MM.1S (cell line): ENCODE results near the gene DUSP10.

Experiments
- DNase-seq: peaks from one replicate; pipeline ENCODE4 v3.0.0-alpha.2; 2015
- H2AFZ ChIP-seq: fragments of 300-600 bp; sonication (generic); 2 replicates; pipeline ENCODE4 v1.6.0; 2016; ENCODE audit warnings: antibody characterized with exemption, low read length
- H3F3A ChIP-seq: fragments of 300-600 bp; sonication (generic); 2 replicates; pipeline ENCODE4 v1.6.1; 2016; ENCODE audit warnings: mild to moderate bottlenecking, antibody characterized with exemption, low read length, moderate library complexity, mixed read lengths; ENCODE audit not compliant: insufficient read depth
- H3K27ac ChIP-seq: fragments of 300-600 bp; sonication (generic); 2 replicates; pipeline ENCODE4 v1.5.1; 2016; ENCODE audit warnings: mild to moderate bottlenecking, low read length
- H3K27me3 ChIP-seq: fragments of 300-600 bp; sonication (generic); replicated peaks from 2 replicates; pipeline ENCODE4 v1.6.0; 2016; ENCODE audit warnings: low read length; ENCODE audit not compliant: insufficient read depth
- H3K36me3 ChIP-seq: fragments of 300-600 bp; sonication (generic); replicated peaks from 2 replicates; pipeline ENCODE4 v1.6.1; 2016; ENCODE audit warnings: mild to moderate bottlenecking, low read length, mixed read lengths; ENCODE audit not compliant: insufficient read depth
- H3K4me1 ChIP-seq: fragments of 300-600 bp; sonication (generic); 2 replicates; pipeline ENCODE4 v1.6.1; 2016; ENCODE audit warnings: low read length, mixed read lengths
- H3K4me2 ChIP-seq: fragments of 300-600 bp; sonication (generic); 2 replicates; pipeline ENCODE4 v1.6.0; 2016; ENCODE audit warnings: low read depth, low read length
- H3K4me3 ChIP-seq: fragments of 300-600 bp; sonication (generic); 2 replicates; pipeline ENCODE4 v1.5.1; 2016; ENCODE audit warnings: low read length, mixed read lengths
- H3K79me2 ChIP-seq: fragments of 300-600 bp; sonication (generic); 2 replicates; pipeline ENCODE4 v1.6.1; 2016; ENCODE audit warnings: mixed run types, low read length, mixed read lengths
- H3K9ac ChIP-seq: fragments of 300-600 bp; sonication (generic); 2 replicates; pipeline ENCODE4 v1.6.1; 2016; ENCODE audit warnings: low read length, mixed read lengths
- H3K9me2 ChIP-seq: fragments of 300-600 bp; sonication (generic); replicated peaks from 2 replicates; pipeline ENCODE4 v1.6.1; 2016; ENCODE audit warnings: mild to moderate bottlenecking, low read length, mixed read lengths; ENCODE audit not compliant: insufficient read depth
- H3K9me3 ChIP-seq: fragments of 300-600 bp; sonication (generic); replicated peaks from 2 replicates; pipeline ENCODE4 v1.6.1; 2016; ENCODE audit warnings: mild to moderate bottlenecking, low read length, mixed read lengths; ENCODE audit not compliant: insufficient read depth
- H4K20me1 ChIP-seq: fragments of 300-600 bp; sonication (generic); 2 replicates; pipeline ENCODE4 v1.6.1; 2016; ENCODE audit warnings: mild to moderate bottlenecking, low read length, moderate library complexity, mixed read lengths; ENCODE audit not compliant: insufficient read depth
- CTCF ChIP-seq: fragments of 300-600 bp; sonication (generic); IDR thresholded peaks from 2 replicates; pipeline ENCODE4 v1.5.1; 2016; ENCODE audit warnings: antibody characterized with exemption, low read length, mixed read lengths
- EZH2 ChIP-seq: fragments of 300-600 bp; sonication (generic); optimal IDR thresholded peaks from 2 replicates; pipeline ENCODE3; 2017; ENCODE audit warnings: low read depth, mild to moderate bottlenecking, antibody characterized with exemption, low read length, mixed read lengths
- EZH2phosphoT487 ChIP-seq: fragments of 300-600 bp; sonication (generic); IDR thresholded peaks from 2 replicates; pipeline ENCODE4 v1.6.1; 2018; ENCODE audit warnings: antibody characterized with exemption, low read length

Gene DUSP10

GRCh38 chr1:221714227-221715152 lies 27.4 kb downstream of the DUSP10 start:
- H3K79me2 ChIP-seq: no peaks in the 10 kb centered on the region
- H3K36me3 ChIP-seq: no peaks in the 10 kb centered on the region
- no peak overlapping the region for H2AFZ ChIP-seq
- no peaks in the 10 kb centered on the region for H3K27me3 ChIP-seq
- H3F3A ChIP-seq: no peaks in the 10 kb centered on the region
- no peaks in the 10 kb centered on the region for H3K9me2 ChIP-seq
- H3K4me3 ChIP-seq: no peak overlapping the region
- no peaks in the 10 kb centered on the region for H3K9me3 ChIP-seq
- H4K20me1 ChIP-seq: no peaks in the 10 kb centered on the region
- no peak for DNase-seq
- TF ChIP-seq EZH2phosphoT487 (no peak), EZH2 (no peak), CTCF (no peak)
- no peak overlapping the region for H3K4me2 ChIP-seq
- no peak overlapping the region for H3K27ac ChIP-seq
- no peak overlapping the region for H3K9ac ChIP-seq
- H3K4me1 ChIP-seq: no peaks in the 10 kb centered on the region

- H3K9me3 ChIP-seq: no peaks in the 10 kb centered on the region
- no peaks in the 10 kb centered on the region for H3K36me3 ChIP-seq
- H3K79me2 ChIP-seq: no peaks in the 10 kb centered on the region
- H2AFZ ChIP-seq: no peak overlapping the region
- H3K4me1 ChIP-seq: no peaks in the 10 kb centered on the region
- H3K4me3 ChIP-seq: no peak overlapping the region
- no peak overlapping the region for H3K27ac ChIP-seq
- H3K9ac ChIP-seq: no peak overlapping the region
- H3K4me2 ChIP-seq: no peak overlapping the region
- no peaks in the 10 kb centered on the region for H3K27me3 ChIP-seq
- no peaks in the 10 kb centered on the region for H3F3A ChIP-seq
- no peak for TF ChIP-seq EZH2
- TF ChIP-seq CTCF: no peak
- TF ChIP-seq EZH2phosphoT487: no peak
- no peaks in the 10 kb centered on the region for H4K20me1 ChIP-seq
- DNase-seq: no peak
- no peaks in the 10 kb centered on the region for H3K9me2 ChIP-seq
These were observed 29.0 kb downstream of the DUSP10 start for GRCh38 chr1:221712776-221713431.

GRCh38 chr1:221712198-221712684 lies 29.6 kb downstream of the DUSP10 start:
- TF ChIP-seq EZH2phosphoT487: no peak
- H3K9me3 ChIP-seq: no peaks in the 10 kb centered on the region
- H3K9me2 ChIP-seq: no peaks in the 10 kb centered on the region
- no peaks in the 10 kb centered on the region for H3K4me1 ChIP-seq
- H3K9ac ChIP-seq: no peak overlapping the region
- no peaks in the 10 kb centered on the region for H4K20me1 ChIP-seq
- H3K79me2 ChIP-seq: no peaks in the 10 kb centered on the region
- no peak for DNase-seq
- no peaks in the 10 kb centered on the region for H3F3A ChIP-seq
- no peak overlapping the region for H3K4me3 ChIP-seq
- no peak overlapping the region for H3K27ac ChIP-seq
- H3K27me3 ChIP-seq: no peaks in the 10 kb centered on the region
- no peak overlapping the region for H2AFZ ChIP-seq
- no peak overlapping the region for H3K4me2 ChIP-seq
- H3K36me3 ChIP-seq: no peaks in the 10 kb centered on the region
